ENCODE measurements around the gene MAML3.
A peak's percentile ranks its signal among the peaks of the same experiment; 100 is the strongest.

The MAML3 gene

GRCh38 chr4:140046016-140046415, 108.0 kb downstream of the MAML3 start:
- peak; percentile 62 for DNase-seq (ENCODE audit: low read depth)

GRCh38 chr4:140044337-140044902, 109.6 kb downstream of the MAML3 start:
- DNase-seq (ENCODE audit: low read depth) = no peak

- no peak for DNase-seq (ENCODE audit: low read depth)
Observed at GRCh38 chr4:140042634-140043033, 111.3 kb downstream of the MAML3 start.

GRCh38 chr4:140038031-140038533, 115.9 kb downstream of the MAML3 start:
- no peak for DNase-seq (ENCODE audit: low read depth)

- no peak for DNase-seq (ENCODE audit: low read depth)
Observed at GRCh38 chr4:140037353-140038030, 116.5 kb downstream of the MAML3 start.

GRCh38 chr4:140031706-140032105, 122.3 kb downstream of the MAML3 start:
- DNase-seq (ENCODE audit: low read depth) = no peak

- DNase-seq (ENCODE audit: low read depth) = no peak
Observed at GRCh38 chr4:140031061-140031460, 122.9 kb downstream of the MAML3 start.

GRCh38 chr4:140028676-140029517, 125.1 kb downstream of the MAML3 start:
- DNase-seq (ENCODE audit: low read depth) = no peak

- no peak for DNase-seq (ENCODE audit: low read depth)
Observed at GRCh38 chr4:140028101-140028500, 125.9 kb downstream of the MAML3 start.

GRCh38 chr4:140027101-140027500, 126.9 kb downstream of the MAML3 start:
- no peak for DNase-seq (ENCODE audit: low read depth)

- no peak for DNase-seq (ENCODE audit: low read depth)
Observed at GRCh38 chr4:140025470-140025869, 128.5 kb downstream of the MAML3 start.

- DNase-seq (ENCODE audit: low read depth) = no peak
Observed at GRCh38 chr4:140020457-140021361, 133.3 kb downstream of the MAML3 start.

- no peak for DNase-seq (ENCODE audit: low read depth)
Observed at GRCh38 chr4:140019619-140020347, 134.2 kb downstream of the MAML3 start.

GRCh38 chr4:140018931-140019618, 134.9 kb downstream of the MAML3 start:
- no peak for DNase-seq (ENCODE audit: low read depth)

- DNase-seq (ENCODE audit: low read depth) = no peak
Observed at GRCh38 chr4:140014284-140014683, 139.7 kb downstream of the MAML3 start.

GRCh38 chr4:140012688-140013486, 141.1 kb downstream of the MAML3 start:
- peak; percentile 22 for DNase-seq (ENCODE audit: low read depth)

GRCh38 chr4:140005699-140006098, 148.3 kb downstream of the MAML3 start:
- DNase-seq (ENCODE audit: low read depth) = no peak

- no peak for DNase-seq (ENCODE audit: low read depth)
Observed at GRCh38 chr4:140004922-140005627, 148.9 kb downstream of the MAML3 start.

- DNase-seq (ENCODE audit: low read depth) = no peak
Observed at GRCh38 chr4:140004549-140004895, 149.5 kb downstream of the MAML3 start.

Measured in CMK (cell line).